ELR (cell line): ENCODE results near the gene UBA3.

Experiments
- DNase-seq: peaks from one replicate; pipeline ENCODE4 v3.0.0-alpha.2; 2015; ENCODE audit warnings: low read depth

The UBA3 gene

DNA sequence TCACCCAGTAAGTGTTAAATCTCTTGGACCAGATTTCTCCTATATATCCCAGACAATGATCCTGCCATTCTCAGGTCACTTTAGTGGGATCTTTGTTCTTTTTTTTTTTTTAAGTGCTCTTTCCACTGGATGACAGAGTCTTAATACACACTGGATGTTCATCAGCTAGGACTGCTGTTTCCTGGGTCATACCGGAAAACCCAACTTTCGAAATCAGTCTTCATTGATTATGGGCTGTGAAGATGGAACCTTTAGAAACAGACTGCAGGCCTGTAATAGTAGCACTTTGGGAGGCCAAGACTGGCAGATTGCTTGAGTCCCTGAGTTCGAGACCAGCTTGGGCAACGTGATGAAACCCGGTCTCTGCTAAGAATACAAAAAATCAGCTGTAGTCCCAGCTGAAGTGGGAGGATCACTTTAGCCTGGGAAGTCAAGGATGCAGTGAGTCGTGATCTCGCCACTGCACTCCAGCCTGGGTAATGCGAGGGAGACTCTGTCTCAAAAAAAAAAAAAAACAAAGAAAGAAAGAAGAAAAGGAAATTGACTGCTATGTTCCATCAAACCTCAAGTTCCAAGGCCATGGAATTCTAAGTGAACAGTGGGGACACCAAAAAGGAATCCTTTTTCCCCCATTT is 69.0 kb downstream of the UBA3 start:
- peak; percentile 34 for DNase-seq

GRCh38 chr3:69009559-69010410 is 70.4 kb downstream of the UBA3 start:
- DNase-seq = peak; percentile 49

DNA sequence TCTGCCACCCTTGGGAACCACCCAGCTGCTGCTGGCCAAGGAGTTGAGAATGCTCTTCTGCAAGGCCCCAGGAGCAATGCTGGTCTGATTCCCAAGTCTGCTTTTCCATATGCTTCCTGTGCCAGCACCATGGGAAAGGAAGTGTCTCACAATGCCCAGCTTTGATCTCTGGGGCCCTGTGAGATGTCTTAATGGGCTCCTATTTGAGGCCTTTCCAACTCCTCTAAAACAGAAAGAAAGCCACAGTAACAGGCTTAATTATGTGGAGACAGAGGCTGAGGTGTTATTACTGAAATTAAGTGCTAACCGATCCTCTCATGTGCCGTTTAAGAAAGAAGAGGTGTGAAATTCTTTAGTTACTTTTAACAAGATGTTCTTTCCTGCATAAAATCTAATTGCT is 71.2 kb downstream of the UBA3 start:
- DNase-seq = no peak

DNA sequence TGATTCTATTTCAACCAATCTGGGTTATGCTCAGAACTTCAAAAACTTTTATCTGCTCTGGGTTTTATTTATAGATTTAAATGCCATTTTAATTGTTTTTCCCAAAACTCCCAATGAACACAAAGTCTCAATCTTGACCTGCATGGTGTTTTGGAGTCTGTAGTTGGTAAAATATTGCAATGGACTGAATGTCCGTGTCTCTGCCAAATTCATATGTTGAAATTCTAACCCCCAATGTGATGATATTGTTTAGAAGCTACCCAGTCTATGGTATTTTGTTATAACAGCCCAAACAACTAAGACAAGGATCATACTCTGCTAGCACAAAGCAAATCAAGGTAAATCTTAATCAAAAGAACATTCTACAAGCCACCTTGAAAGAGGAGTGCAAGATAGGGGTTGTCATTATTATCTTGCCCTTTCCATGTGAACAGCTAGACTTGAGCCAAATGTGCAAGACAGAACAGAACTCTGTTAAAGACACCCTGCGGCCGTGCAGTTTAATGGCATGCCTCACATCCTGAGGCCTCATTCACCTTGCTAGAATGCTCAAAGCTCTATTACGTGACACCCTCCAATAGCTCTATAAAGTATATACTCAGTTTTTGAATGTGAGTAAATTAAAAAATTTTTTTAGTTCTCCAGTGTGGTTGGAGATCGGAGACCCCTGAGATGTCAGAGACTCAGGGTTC is 74.2 kb downstream of the UBA3 start:
- DNase-seq = no peak

- DNase-seq = no peak
Measured at GRCh38 chr3:69005071-69005790, 74.9 kb downstream of the UBA3 start.
